Activated T-cell treated with anti-CD3 and anti-CD28 coated beads, Interleukin-2, amount 50 U/mL, for 1 hour (primary cell): ENCODE results near the gene LEPROT.

Experiments
- DNase-seq: peaks from one replicate; pipeline ENCODE4 v3.0.0-alpha.2; 2020

The LEPROT gene

GRCh38 chr1:65412984-65413375, 7.5 kb upstream of the LEPROT start:
- DNase-seq, result no peak

GRCh38 chr1:65414538-65414937, 5.9 kb upstream of the LEPROT start:
- DNase-seq, result no peak

- DNase-seq, result no peak
Measured at GRCh38 chr1:65416767-65417166, 3.7 kb upstream of the LEPROT start.

GRCh38 chr1:65417729-65418128, 2.7 kb upstream of the LEPROT start:
- no peak for DNase-seq

GRCh38 chr1:65418522-65419185, 1.8 kb upstream of the LEPROT start:
- no peak for DNase-seq

DNA sequence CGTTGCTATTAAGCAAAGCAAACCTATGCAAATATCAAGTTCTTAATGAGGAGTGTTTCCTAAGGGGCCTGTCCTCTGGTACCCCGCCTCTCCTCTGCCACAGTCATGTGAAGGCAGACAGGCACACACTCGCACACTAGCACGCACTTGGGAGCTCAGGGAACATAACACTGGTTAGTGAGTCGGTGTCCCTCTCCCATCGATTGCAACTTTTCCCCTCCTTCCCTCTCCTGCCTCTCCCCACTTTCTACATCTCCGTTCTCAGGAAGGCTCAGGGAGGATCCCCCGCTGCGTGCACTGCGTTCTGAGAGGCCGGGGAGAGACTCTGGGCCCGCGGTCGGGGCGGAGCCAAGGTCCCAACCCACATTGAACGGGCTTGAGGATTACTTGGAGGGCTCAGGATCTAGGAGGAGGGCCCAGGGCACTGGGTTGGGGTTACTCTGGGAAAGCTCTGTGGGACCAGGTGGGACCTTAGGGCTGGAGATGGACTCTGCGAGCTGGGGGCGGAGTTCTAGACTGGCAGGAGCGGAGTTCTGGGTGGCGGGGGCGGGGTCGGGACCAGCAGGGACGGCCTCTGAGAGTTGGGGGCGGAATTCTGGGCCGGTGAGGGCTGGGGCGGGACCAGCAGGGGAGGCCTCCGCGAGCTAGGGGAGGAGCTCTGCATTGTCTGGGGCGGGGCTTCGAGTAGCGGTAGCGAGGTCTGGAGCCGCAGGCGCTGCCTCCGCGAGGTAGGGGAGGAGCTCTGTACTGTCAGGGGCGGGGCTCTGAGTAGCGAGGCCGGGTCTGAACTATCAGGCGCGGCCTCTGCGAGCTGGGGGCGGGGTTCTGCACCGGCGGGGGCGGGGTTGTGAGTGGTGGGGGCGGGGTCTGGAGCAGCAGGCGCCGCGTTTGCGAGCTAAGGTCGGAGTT, 533 bp upstream of the LEPROT start:
- peak; percentile 98 for DNase-seq

- no peak for DNase-seq
Measured at GRCh38 chr1:65421351-65422025, 1.0 kb downstream of the LEPROT start.

- no peak for DNase-seq
Measured at GRCh38 chr1:65422241-65423203, 2.1 kb downstream of the LEPROT start.

GRCh38 chr1:65423884-65424572, 3.6 kb downstream of the LEPROT start:
- no peak for DNase-seq

- no peak for DNase-seq
Measured at GRCh38 chr1:65424573-65424889, 4.1 kb downstream of the LEPROT start.

- no peak for DNase-seq
Measured at GRCh38 chr1:65425006-65425405, 4.5 kb downstream of the LEPROT start.

- no peak for DNase-seq
Measured at GRCh38 chr1:65425697-65426096, 5.2 kb downstream of the LEPROT start.

GRCh38 chr1:65429078-65429477, 8.6 kb downstream of the LEPROT start:
- no peak for DNase-seq

DNA sequence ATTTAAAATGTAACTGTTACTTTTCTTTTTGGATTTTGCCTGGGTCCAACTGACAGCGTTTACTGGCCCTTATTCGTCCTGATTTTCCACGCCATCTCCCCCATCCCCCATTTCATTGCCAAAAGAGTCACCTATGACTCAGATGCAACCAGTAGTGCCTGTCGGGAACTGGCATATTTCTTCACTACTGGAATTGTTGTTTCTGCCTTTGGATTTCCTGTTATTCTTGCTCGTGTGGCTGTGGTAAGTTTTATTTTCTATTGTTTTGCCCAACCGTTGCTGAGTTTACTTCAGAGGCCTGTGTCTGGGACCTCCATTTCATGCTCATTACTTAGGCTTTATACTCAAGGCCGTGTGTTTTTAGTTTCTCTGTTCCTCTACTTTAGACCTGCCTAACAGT, 9.3 kb downstream of the LEPROT start:
- no peak for DNase-seq

DNA sequence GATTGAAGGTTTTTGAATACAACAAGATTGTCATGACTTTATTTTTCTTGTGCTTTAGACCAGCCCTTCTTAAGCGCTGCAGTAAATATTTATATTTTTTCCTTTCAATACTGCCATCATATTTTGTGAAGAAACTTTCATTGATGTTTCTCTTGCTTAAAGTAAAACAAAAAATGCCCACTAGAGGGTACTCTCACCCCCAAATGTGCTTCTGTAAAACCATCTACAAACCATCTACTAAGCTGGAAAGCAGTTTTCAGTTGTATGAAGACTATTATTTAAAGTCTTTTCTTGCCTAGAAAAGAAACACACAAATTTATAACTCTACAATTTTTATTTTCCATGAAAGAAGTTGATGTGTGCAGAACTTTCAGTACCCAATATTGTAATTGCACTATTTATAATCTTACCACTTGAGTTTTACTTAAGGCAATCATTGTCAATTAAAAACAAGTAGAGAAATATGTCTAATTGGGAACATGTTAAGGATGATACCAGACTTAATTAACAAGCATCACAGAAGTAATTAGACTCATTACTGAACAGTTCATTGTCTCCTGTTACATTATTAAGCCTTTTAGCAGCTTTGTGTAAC, 10.7 kb downstream of the LEPROT start:
- DNase-seq, result no peak

GRCh38 chr1:65432918-65433317, 12.4 kb downstream of the LEPROT start:
- no peak for DNase-seq

GRCh38 chr1:65434255-65434654, 13.8 kb downstream of the LEPROT start:
- no peak for DNase-seq

DNA sequence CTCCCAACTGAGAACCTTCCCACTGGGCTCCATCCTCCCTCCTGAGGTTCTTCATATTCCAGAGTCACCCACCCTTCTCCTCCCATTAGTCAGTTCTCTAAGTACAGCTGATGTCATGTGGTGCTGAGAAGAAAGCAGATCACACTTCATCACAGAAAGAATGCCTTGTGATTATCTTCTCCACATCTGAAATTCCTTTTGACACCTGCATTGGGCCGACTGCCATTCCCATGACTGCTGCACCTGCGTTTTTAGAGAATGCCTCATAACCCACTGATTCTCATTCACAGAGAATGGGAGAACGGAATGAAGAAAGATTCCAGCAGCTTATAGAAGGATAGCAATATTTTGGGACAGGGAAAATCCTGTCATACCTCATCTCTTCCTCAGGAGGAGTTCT, 14.3 kb downstream of the LEPROT start:
- DNase-seq, result no peak

GRCh38 chr1:65435987-65436386, 15.5 kb downstream of the LEPROT start:
- no peak for DNase-seq

DNA sequence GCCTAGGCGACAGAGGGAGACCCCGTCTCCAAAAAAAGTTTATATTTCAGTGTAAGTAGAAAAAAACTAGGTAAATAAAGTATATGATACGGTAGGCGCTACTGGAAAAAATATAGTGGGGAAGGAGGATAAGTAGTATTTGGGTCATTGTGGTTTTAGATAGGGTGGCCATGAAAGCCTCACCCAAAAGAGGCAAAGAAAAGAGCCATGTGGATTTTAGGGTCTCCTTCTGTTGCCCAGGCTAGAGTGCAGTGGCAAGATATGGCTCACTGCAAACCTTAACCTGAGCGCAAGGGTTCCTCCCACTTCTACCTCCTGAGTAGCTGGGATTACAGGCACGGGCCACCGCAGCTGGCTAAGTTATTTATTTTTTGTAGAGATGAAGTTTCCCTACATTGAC, 17.1 kb downstream of the LEPROT start:
- no peak for DNase-seq

DNA sequence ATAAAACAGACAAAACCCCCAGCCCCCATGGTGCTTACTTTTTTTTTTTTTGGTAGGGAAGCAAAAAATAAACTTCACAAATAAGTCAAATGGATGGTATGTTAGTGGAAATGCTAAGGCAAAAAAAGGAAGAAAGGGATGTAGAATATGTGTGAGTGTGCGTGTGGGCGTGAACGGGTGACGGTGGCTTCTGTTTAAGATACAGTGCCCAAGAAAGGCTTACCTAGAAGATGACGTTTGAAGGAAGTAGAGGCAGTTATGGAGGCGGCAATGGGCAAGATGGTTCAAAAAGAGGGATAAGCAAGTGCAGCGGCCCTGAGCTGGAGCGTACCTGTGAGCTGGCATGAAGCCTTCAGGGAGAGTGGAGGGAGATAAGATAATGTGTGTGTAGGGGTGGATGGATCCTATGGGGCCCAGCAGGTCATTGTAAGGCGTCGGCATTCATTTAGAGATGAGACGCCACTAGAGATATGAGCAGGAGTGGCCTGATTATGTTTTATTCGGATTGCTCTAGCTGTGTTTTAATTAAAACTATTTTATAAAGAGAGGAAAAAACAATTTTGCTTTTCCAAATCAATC, 19.9 kb downstream of the LEPROT start:
- no peak for DNase-seq
